Neural cell (in vitro differentiated cells): ENCODE measurements around the gene KCNJ16. TPM values are rescaled to one million over a fixed set of nuclear protein-coding genes. Genes with fewer than 3 reads are reported as not detected.

ENCODE experiments used
- H2AFZ ChIP-seq: fragments of 200-600, 300-800 bp; sonication (generic), shearing (Covaris generic); 2 replicates; pipeline ENCODE4 v1.6.0; 2014; ENCODE audit warnings: low read depth, mild to moderate bottlenecking, antibody characterized with exemption, low read length, moderate library complexity
- H3F3A ChIP-seq: fragments of 200-600 bp; shearing (Covaris generic); 2 replicates; pipeline ENCODE4 v1.6.1; 2016; ENCODE audit warnings: mild to moderate bottlenecking, moderate library complexity, mixed read lengths, antibody characterized with exemption, low read length; ENCODE audit not compliant: insufficient read depth, poor library complexity, severe bottlenecking
- H3K27ac ChIP-seq: fragments of 200-600, 300-800 bp; sonication (generic), shearing (Covaris generic); 2 replicates; pipeline ENCODE4 v1.5.1; 2014; ENCODE audit warnings: mild to moderate bottlenecking, low read length, moderate library complexity
- H3K27me3 ChIP-seq: fragments of 300-800, 200-600 bp; sonication (generic), shearing (Covaris generic); 2 replicates; pipeline ENCODE4 v1.6.0; 2014; ENCODE audit warnings: mild to moderate bottlenecking, low read depth, low read length, moderate library complexity; ENCODE audit not compliant: insufficient read depth
- H3K36me3 ChIP-seq: fragments of 300-800, 200-600 bp; sonication (generic), shearing (Covaris generic); 2 replicates; pipeline ENCODE4 v1.5.1; 2014; ENCODE audit warnings: mild to moderate bottlenecking, antibody characterized with exemption, low read length, moderate library complexity; ENCODE audit not compliant: insufficient read depth
- H3K4me2 ChIP-seq: fragments of 300-800, 200-600 bp; sonication (generic), shearing (Covaris generic); 2 replicates; pipeline ENCODE4 v1.6.0; 2014; ENCODE audit warnings: mild to moderate bottlenecking, low read length
- H3K4me3 ChIP-seq: fragments of 300-800, 200-600 bp; sonication (generic), shearing (Covaris generic); 2 replicates; pipeline ENCODE4 v1.5.1; 2014; ENCODE audit warnings: mild to moderate bottlenecking, low read length, moderate library complexity
- H3K79me2 ChIP-seq: fragments of 200-600 bp; shearing (Covaris generic); replicated peaks from 2 replicates; pipeline ENCODE4 v1.6.0; 2014; ENCODE audit warnings: mild to moderate bottlenecking, low read length, moderate library complexity; ENCODE audit not compliant: insufficient read depth
- H3K9ac ChIP-seq: fragments of 300-800, 200-600 bp; sonication (generic), shearing (Covaris generic); 2 replicates; pipeline ENCODE4 v1.6.1; 2016; ENCODE audit warnings: mild to moderate bottlenecking, low read length, mixed read lengths
- H3K9me2 ChIP-seq: fragments of 200-600 bp; shearing (Covaris generic); 2 replicates; pipeline ENCODE4 v1.6.1; 2016; ENCODE audit warnings: mild to moderate bottlenecking, low read length, mixed read lengths; ENCODE audit not compliant: insufficient read depth
- H3K9me3 ChIP-seq: fragments of 200-600, 300-800 bp; sonication (generic), shearing (Covaris generic); 2 replicates; pipeline ENCODE4 v1.6.1; 2016; ENCODE audit warnings: mild to moderate bottlenecking, mixed run types, low read length, moderate library complexity, mixed read lengths
- H4K20me1 ChIP-seq: fragments of 200-600 bp; shearing (Covaris generic); 2 replicates; pipeline ENCODE4 v1.6.1; 2016; ENCODE audit warnings: mild to moderate bottlenecking, mixed run types; ENCODE audit not compliant: insufficient read depth
- EP300 ChIP-seq: fragments of 450-650 bp; conservative IDR thresholded peaks from 2 replicates; pipeline ENCODE4 v1.6.1; 2014; ENCODE audit warnings: antibody characterized with exemption, mild to moderate bottlenecking, moderate library complexity; ENCODE audit not compliant: poor library complexity, severe bottlenecking
- EZH2 ChIP-seq: fragments of 200-600, 300-800 bp; shearing (Covaris generic), sonication (generic); IDR thresholded peaks from 2 replicates; pipeline ENCODE4 v1.6.1; 2014; ENCODE audit warnings: antibody characterized with exemption, low read length, borderline replicate concordance, mild to moderate bottlenecking; ENCODE audit not compliant: insufficient read depth, poor library complexity, severe bottlenecking
- MXI1 ChIP-seq: fragments of 450-650 bp; conservative IDR thresholded peaks from 2 replicates; pipeline ENCODE4 v1.6.1; 2014; ENCODE audit warnings: antibody characterized with exemption, mild to moderate bottlenecking; ENCODE audit not compliant: poor library complexity, severe bottlenecking
- POLR2AphosphoS5 ChIP-seq: IDR thresholded peaks from 2 replicates; pipeline ENCODE4 v1.6.1; 2012
- RAD21 ChIP-seq: fragments of 450-650 bp; conservative IDR thresholded peaks from 2 replicates; pipeline ENCODE4 v1.6.1; 2014; ENCODE audit warnings: antibody characterized with exemption, mild to moderate bottlenecking, moderate library complexity
- REST ChIP-seq: IDR thresholded peaks from 2 replicates; pipeline ENCODE4 v1.6.1; 2012; ENCODE audit warnings: borderline replicate concordance
- SMC3 ChIP-seq: fragments of 450-650 bp; conservative IDR thresholded peaks from 2 replicates; pipeline ENCODE4 v1.6.1; 2014; ENCODE audit warnings: antibody characterized with exemption, mild to moderate bottlenecking, moderate library complexity; ENCODE audit not compliant: poor library complexity
- TAF1 ChIP-seq: IDR thresholded peaks from 2 replicates; pipeline ENCODE4 v1.6.1; 2012; ENCODE audit warnings: low read depth
- polyA plus RNA-seq: library from polyadenylated mRNA; depleted of rRNA; stranded (reverse); fragments of >200 nt; gene quantifications from 2 replicates; pipeline ENCODE4 v1.2.3, GENCODE V29; 2014
- TF ChIP-seq, protein P1 (sequence below): fragments of 450-650 bp; IDR thresholded peaks from 2 replicates; pipeline ENCODE4 v1.5.1; 2014; ENCODE audit warnings: antibody characterized with exemption, mild to moderate bottlenecking, moderate library complexity; ENCODE audit not compliant: poor library complexity, severe bottlenecking

The KCNJ16 gene
- polyA plus RNA-seq, 1 donor from 2014 or later: 1.7 TPM

DNA sequence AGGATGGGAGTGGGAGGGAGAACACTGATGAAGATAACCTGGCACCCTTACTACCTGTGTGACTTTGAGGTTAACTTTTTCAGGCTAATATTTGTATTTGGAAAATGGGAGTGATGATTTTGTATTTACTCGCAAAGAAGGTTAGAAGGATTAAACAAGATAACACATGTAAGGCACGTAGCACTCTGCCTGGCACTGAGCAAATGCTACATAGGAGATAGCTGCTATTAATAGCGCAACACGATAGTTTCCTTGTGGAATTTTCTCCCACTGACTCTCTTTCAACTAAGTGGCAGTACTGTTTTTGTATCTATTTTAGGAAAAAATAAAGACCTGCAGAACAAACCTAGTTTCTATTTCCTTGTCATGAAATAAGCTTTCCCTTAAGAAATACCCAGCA, 15.4 kb upstream of the KCNJ16 start:
- H3K9me2 ChIP-seq: no peaks in the 10 kb centered on the region

DNA sequence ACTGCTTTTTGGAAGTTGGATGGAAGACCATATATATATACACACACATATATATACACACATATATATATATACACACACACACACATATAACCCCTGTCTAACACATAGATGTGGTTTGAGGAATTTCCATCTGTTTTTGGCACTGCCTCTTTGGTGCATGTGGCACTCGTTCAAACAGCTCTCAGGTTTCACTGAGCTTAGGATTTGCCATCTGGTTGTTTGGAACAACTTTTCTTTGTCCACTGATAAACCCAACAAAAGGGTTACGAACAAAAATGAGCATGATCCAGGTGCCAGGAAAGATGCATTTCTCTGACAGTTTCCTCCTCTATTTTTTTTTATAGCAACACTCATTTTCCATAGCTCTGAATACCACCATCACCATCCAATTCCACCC, 14.6 kb upstream of the KCNJ16 start:
- no peak overlapping the region for H3K4me2 ChIP-seq
- H3K36me3 ChIP-seq: no peaks in the 10 kb centered on the region
- H2AFZ ChIP-seq: no peak overlapping the region
- H3K79me2 ChIP-seq: no peaks in the 10 kb centered on the region
- no peak overlapping the region for H3K9ac ChIP-seq
- H3F3A ChIP-seq: no peaks in the 10 kb centered on the region
- H3K9me2 ChIP-seq: no peaks in the 10 kb centered on the region
- no peak overlapping the region for H3K27ac ChIP-seq
- H4K20me1 ChIP-seq: no peaks in the 10 kb centered on the region
- no peaks in the 10 kb centered on the region for H3K9me3 ChIP-seq
- H3K4me3 ChIP-seq: no peak overlapping the region
- TF ChIP-seq REST (no peak), TAF1 (no peak), EP300 (no peak), RAD21 (no peak), SMC3 (no peak), POLR2AphosphoS5 (no peak)
- H3K27me3 ChIP-seq: no peaks in the 10 kb centered on the region

More for the DNA sequence above, 15.4 kb upstream of the KCNJ16 start:
- H3K9me3 ChIP-seq: no peaks in the 10 kb centered on the region
- no peak overlapping the region for H3K9ac ChIP-seq
- H4K20me1 ChIP-seq: no peaks in the 10 kb centered on the region
- no peak overlapping the region for H2AFZ ChIP-seq
- no peak overlapping the region for H3K4me2 ChIP-seq
- H3K4me3 ChIP-seq: no peak overlapping the region
- H3K79me2 ChIP-seq: no peaks in the 10 kb centered on the region
- no peak overlapping the region for H3K27ac ChIP-seq
- H3K27me3 ChIP-seq: no peaks in the 10 kb centered on the region
- H3K36me3 ChIP-seq: no peaks in the 10 kb centered on the region
- TF ChIP-seq POLR2AphosphoS5 (no peak), SMC3 (no peak), REST (no peak), EP300 (no peak), MXI1 (no peak)
- no peaks in the 10 kb centered on the region for H3F3A ChIP-seq

- no peaks in the 10 kb centered on the region for H3K27me3 ChIP-seq
- no peak overlapping the region for H3K4me3 ChIP-seq
- H3K27ac ChIP-seq: no peak overlapping the region
- TF ChIP-seq TAF1 (no peak), EZH2 (no peak), MXI1 (no peak), POLR2AphosphoS5 (no peak), EP300 (no peak), SMC3 (no peak), RAD21 (no peak), REST (no peak)
- TF ChIP-seq, protein P1, sequence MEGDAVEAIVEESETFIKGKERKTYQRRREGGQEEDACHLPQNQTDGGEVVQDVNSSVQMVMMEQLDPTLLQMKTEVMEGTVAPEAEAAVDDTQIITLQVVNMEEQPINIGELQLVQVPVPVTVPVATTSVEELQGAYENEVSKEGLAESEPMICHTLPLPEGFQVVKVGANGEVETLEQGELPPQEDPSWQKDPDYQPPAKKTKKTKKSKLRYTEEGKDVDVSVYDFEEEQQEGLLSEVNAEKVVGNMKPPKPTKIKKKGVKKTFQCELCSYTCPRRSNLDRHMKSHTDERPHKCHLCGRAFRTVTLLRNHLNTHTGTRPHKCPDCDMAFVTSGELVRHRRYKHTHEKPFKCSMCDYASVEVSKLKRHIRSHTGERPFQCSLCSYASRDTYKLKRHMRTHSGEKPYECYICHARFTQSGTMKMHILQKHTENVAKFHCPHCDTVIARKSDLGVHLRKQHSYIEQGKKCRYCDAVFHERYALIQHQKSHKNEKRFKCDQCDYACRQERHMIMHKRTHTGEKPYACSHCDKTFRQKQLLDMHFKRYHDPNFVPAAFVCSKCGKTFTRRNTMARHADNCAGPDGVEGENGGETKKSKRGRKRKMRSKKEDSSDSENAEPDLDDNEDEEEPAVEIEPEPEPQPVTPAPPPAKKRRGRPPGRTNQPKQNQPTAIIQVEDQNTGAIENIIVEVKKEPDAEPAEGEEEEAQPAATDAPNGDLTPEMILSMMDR: no peak
- no peaks in the 10 kb centered on the region for H3K79me2 ChIP-seq
- H3F3A ChIP-seq: no peaks in the 10 kb centered on the region
- H3K36me3 ChIP-seq: no peaks in the 10 kb centered on the region
- no peaks in the 10 kb centered on the region for H3K9me3 ChIP-seq
- no peak overlapping the region for H3K9ac ChIP-seq
- H3K9me2 ChIP-seq: peaks cover 4% of the 10 kb centered on the region
- no peaks in the 10 kb centered on the region for H4K20me1 ChIP-seq
- no peak overlapping the region for H2AFZ ChIP-seq
- H3K4me2 ChIP-seq: no peak overlapping the region
Measured at GRCh38 chr17:70067134-70067533, 7.9 kb upstream of the KCNJ16 start.
